OCI-LY1 (cell line): ENCODE measurements around the gene NCF2.

Experiments used
- CTCF ChIP-seq: fragments of 200-600 bp; sonication (generic), shearing (Covaris generic); IDR thresholded peaks from 2 replicates; pipeline ENCODE4 v1.5.1; 2017; ENCODE audit warnings: mild to moderate bottlenecking, antibody characterized with exemption, low read length, moderate library complexity, mixed read lengths
- EZH2 ChIP-seq: fragments of 200-600 bp; sonication (generic), shearing (Covaris generic); IDR thresholded peaks from 2 replicates; pipeline ENCODE4 v1.8.0; 2017; ENCODE audit warnings: borderline replicate concordance, mixed run types, mild to moderate bottlenecking, antibody characterized with exemption, low read length, moderate library complexity, mixed read lengths

- TF ChIP-seq CTCF (no peak), EZH2 (no peak)
Observed at GRCh38 chr1:183553764-183554163, 36.5 kb downstream of the NCF2 start.
